ENCODE measurements around the gene HAUS5. TPM values are rescaled to one million over a fixed set of nuclear protein-coding genes. Genes with fewer than 3 reads are reported as not detected.

The HAUS5 gene
- total RNA-seq, 4 donors from 2014 or later: 2.4 to 7.7 (median 3.4) TPM

DNA sequence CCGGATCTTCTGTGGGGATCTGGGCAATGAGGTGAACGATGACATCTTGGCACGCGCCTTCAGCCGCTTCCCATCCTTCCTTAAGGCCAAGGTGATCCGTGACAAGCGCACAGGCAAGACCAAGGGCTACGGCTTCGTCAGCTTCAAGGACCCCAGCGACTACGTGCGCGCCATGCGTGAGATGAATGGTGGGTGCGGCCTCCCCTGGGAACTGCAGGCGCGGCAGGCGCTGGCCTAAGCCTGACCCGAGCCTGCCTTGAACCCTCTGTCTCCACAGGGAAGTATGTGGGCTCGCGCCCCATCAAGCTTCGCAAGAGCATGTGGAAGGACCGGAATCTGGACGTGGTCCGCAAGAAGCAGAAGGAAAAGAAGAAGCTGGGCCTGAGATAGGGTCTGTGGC lies 24.6 kb downstream of the HAUS5 start:
- TF ChIP-seq, protein P1, sequence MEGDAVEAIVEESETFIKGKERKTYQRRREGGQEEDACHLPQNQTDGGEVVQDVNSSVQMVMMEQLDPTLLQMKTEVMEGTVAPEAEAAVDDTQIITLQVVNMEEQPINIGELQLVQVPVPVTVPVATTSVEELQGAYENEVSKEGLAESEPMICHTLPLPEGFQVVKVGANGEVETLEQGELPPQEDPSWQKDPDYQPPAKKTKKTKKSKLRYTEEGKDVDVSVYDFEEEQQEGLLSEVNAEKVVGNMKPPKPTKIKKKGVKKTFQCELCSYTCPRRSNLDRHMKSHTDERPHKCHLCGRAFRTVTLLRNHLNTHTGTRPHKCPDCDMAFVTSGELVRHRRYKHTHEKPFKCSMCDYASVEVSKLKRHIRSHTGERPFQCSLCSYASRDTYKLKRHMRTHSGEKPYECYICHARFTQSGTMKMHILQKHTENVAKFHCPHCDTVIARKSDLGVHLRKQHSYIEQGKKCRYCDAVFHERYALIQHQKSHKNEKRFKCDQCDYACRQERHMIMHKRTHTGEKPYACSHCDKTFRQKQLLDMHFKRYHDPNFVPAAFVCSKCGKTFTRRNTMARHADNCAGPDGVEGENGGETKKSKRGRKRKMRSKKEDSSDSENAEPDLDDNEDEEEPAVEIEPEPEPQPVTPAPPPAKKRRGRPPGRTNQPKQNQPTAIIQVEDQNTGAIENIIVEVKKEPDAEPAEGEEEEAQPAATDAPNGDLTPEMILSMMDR (IDR thresholded peaks at IDR 0.05; ENCODE audit: low read depth): no peak

DNA sequence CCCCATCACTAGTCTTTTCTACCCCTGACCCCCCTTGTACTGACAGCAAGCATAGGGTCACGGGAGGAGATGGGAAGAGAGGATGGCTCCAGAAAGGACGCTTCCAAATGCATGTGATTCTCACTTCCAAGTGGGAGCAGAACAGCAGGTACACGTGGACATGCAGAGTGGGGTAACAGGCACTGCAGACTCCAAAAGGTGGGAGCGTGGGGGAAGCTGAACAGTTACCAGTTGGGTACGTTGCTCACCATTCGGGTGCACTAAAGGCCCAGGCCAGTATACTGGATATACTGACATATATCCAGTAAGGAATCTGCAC lies 26.7 kb downstream of the HAUS5 start:
- TF ChIP-seq, protein P1 (IDR thresholded peaks at IDR 0.05; ENCODE audit: low read depth): no peak

DNA sequence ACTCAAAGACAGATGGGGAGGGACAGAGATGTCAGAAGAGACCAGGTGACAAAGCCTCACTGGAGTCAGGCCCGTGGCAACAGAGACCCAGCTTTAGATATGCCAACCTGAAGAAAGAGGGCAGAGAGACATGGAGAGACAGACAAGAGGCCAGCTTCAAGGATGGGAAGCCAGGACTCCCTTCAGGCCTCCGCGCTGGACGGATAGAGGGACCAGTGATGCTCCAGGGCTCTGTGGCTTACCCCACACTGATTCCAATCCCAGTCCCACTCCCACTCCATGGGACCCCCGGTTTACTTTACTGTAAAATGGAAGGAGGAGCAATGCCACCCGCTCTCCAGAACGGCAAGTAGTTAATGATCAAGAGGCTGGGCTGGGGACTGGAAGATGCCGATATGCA lies 27.3 kb downstream of the HAUS5 start:
- TF ChIP-seq, protein P1 (IDR thresholded peaks at IDR 0.05; ENCODE audit: low read depth): no peak

DNA sequence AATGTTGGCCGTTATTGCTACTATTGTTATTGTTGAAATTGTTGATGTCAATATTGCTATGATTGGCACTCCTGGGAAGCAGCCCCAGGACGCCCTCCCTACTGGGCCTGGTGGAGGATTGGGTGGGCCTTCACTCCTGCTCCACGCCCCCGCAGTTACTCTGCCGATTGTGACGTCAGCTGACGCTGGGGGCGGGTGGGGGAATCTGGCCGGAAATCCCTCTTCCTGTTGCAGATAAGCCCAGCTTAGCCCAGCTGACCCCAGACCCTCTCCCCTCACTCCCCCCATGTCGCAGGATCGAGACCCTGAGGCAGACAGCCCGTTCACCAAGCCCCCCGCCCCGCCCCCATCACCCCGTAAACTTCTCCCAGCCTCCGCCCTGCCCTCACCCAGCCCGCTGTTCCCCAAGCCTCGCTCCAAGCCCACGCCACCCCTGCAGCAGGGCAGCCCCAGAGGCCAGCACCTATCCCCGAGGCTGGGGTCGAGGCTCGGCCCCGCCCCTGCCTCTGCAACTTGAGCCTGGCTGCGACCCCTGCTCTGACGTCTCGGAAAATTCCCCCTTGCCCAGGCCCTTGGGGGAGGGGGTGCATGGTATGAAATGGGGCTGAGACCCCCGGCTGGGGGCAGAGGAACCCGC lies 29.1 kb downstream of the HAUS5 start, which contains the start of gene ETV2:
ETV2 (plus strand) TSS at position 231 of the 637 bp plus-strand sequence. CDS start 716 bp downstream, outside the sequence.
- TF ChIP-seq, protein P1 (IDR thresholded peaks at IDR 0.05; ENCODE audit: low read depth): no peak

DNA sequence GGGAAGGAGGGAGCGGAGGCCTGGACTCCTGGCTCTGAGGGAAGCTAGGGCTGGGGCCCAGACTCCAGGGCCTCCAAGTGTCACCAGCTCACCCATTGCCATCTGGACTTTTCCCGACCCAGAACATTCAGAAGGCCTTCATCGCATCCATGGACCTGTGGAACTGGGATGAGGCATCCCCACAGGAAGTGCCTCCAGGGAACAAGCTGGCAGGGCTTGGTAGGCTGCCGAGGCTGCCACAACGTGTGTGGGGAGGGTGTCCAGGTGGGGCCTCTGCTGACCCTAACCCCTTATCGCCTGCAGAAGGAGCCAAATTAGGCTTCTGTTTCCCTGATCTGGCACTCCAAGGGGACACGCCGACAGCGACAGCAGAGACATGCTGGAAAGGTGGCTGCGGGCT lies 29.8 kb downstream of the HAUS5 start:
- TF ChIP-seq, protein P1 (IDR thresholded peaks at IDR 0.05; ENCODE audit: low read depth): no peak

DNA sequence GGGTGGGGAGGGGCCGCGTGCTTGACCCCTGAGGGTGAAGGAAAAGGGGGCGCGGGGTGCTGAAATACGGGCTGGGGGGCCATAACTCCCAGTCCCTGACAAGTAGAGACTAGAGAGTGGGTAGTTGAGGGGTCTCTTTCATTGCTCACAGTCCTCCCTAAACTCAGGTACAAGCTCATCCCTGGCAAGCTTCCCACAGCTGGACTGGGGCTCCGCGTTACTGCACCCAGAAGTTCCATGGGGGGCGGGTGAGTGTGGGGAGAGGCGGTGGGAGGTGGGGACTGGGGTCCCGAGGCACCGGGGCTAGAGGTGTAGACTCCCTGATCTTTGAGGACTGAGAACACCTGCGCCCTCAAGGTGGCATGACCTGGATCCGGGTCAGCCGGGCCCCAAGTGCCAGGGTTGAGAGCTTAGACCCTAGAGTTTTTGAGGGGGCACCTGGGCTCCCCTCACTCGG lies 30.3 kb downstream of the HAUS5 start:
- TF ChIP-seq, protein P1 (IDR thresholded peaks at IDR 0.05; ENCODE audit: low read depth): no peak

DNA sequence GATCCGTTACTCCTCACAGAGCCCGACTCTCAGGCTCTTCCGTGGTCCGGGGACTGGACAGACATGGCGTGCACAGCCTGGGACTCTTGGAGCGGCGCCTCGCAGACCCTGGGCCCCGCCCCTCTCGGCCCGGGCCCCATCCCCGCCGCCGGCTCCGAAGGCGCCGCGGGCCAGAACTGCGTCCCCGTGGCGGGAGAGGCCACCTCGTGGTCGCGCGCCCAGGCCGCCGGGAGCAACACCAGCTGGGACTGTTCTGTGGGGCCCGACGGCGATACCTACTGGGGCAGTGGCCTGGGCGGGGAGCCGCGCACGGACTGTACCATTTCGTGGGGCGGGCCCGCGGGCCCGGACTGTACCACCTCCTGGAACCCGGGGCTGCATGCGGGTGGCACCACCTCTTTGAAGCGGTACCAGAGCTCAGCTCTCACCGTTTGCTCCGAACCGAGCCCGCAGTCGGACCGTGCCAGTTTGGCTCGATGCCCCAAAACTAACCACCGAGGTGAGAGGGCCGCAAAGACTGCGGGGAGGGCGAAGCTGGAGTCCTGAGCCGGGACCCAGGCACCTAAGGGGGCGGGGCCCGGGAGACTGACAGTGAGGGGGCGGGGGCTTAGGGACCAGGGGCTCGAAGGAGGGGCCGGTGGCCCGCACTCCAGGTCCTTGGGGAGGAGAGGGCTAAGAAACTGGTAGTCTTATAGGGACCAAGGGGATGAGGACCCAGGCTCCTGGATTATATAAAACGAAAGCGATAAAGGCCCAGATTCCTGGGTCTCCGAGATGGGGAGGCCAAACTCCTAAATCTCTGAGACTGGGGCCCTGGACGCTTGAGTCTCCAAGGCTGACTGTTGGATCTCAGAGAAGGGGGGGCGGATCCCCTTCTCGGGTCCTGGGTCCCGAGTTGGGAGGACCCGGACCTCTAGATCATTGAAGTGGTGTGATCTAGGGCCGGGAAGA lies 31.0 kb downstream of the HAUS5 start:
- TF ChIP-seq, protein P1 (IDR thresholded peaks at IDR 0.05; ENCODE audit: low read depth): no peak

All from subcutaneous adipose tissue (tissue), 4 donors.